Ectodermal cell (in vitro differentiated cells): ENCODE measurements around the gene C17orf78.

ENCODE experiments used
- H3K27ac ChIP-seq: 2 replicates; pipeline ENCODE4 v1.7.0; 2013; ENCODE audit warnings: mild to moderate bottlenecking, low read depth, low read length; ENCODE audit not compliant: insufficient read depth, poor library complexity, severe bottlenecking
- H3K27me3 ChIP-seq: 2 replicates; pipeline ENCODE4 v1.7.0; 2013; ENCODE audit warnings: mild to moderate bottlenecking, low read length; ENCODE audit not compliant: insufficient read depth, control insufficient read depth, poor library complexity, severe bottlenecking
- H3K36me3 ChIP-seq: one replicate; pipeline ENCODE4 v1.7.0; 2013; ENCODE audit warnings: low read length; ENCODE audit not compliant: control insufficient read depth, insufficient read depth
- H3K4me1 ChIP-seq: one replicate; pipeline ENCODE4 v1.7.0; 2013; ENCODE audit warnings: low read length; ENCODE audit not compliant: control insufficient read depth, insufficient read depth
- H3K4me3 ChIP-seq: 2 replicates; pipeline ENCODE4 v1.7.0; 2013; ENCODE audit warnings: low read depth, low read length, control low read depth; ENCODE audit not compliant: insufficient read depth
- H3K9me3 ChIP-seq: 2 replicates; pipeline ENCODE4 v1.7.0; 2013; ENCODE audit warnings: mild to moderate bottlenecking, low read length, moderate library complexity; ENCODE audit not compliant: control insufficient read depth
- WGBS, 2 experiments: methylation state at CpG; one replicate each; pipeline ENCODE4 v1.1.7; 2013; ENCODE audit warnings: missing lambda C conversion rate in 2 of 2; 5-methylcytosine and 5-hydroxymethylcytosine counted together

Gene C17orf78

GRCh38 chr17:37358098-37358829, 17.5 kb upstream of the C17orf78 start:
- H3K4me3 ChIP-seq, result peak overlapping the region; percentile 97
- H3K27ac ChIP-seq, result peak overlapping the region; percentile 95
- WGBS, 2 experiments, result 2 to 3% methylated on average over 21 of the region's 21 CpGs
- H3K27me3 ChIP-seq, result no peaks in the 10 kb centered on the region
- H3K9me3 ChIP-seq, result no peaks in the 10 kb centered on the region
- H3K36me3 ChIP-seq, result peaks cover 3% of the 10 kb centered on the region
- no peaks in the 10 kb centered on the region for H3K4me1 ChIP-seq

- Histone ChIP-seq H3K9me3 (no peaks in the 10 kb centered on the region), H3K4me1 (no peaks in the 10 kb centered on the region), H3K27ac (peak overlapping the region; percentile 95), H3K27me3 (no peaks in the 10 kb centered on the region), H3K36me3 (no peaks in the 10 kb centered on the region), H3K4me3 (peak overlapping the region; percentile 97)
- WGBS, 2 experiments, result 0 to 1% methylated on average over 88 of the region's 88 CpGs
These were observed 16.7 kb upstream of the C17orf78 start for GRCh38 chr17:37358830-37359681.

GRCh38 chr17:37359682-37360188, 16.1 kb upstream of the C17orf78 start:
- Histone ChIP-seq H3K27me3 (no peaks in the 10 kb centered on the region), H3K27ac (peak overlapping the region; percentile 85), H3K36me3 (no peaks in the 10 kb centered on the region), H3K4me1 (no peaks in the 10 kb centered on the region), H3K9me3 (no peaks in the 10 kb centered on the region), H3K4me3 (peak overlapping the region; percentile 21)
- WGBS, 2 experiments, result 42 to 44% methylated on average over 18 of the region's 18 CpGs

- 95 to 96% methylated on average over 3 of the region's 3 CpGs for WGBS, 2 experiments
- no peaks in the 10 kb centered on the region for H3K4me1 ChIP-seq
- no peaks in the 10 kb centered on the region for H3K9me3 ChIP-seq
- H3K4me3 ChIP-seq, result no peak overlapping the region
- no peaks in the 10 kb centered on the region for H3K36me3 ChIP-seq
- H3K27me3 ChIP-seq, result no peaks in the 10 kb centered on the region
- H3K27ac ChIP-seq, result no peak overlapping the region
These were observed 15.2 kb upstream of the C17orf78 start for GRCh38 chr17:37360632-37361031.

- Histone ChIP-seq H3K36me3 (no peaks in the 10 kb centered on the region), H3K27me3 (no peaks in the 10 kb centered on the region), H3K27ac (no peak overlapping the region), H3K4me1 (no peaks in the 10 kb centered on the region), H3K9me3 (no peaks in the 10 kb centered on the region), H3K4me3 (no peak overlapping the region)
- WGBS, 2 experiments, result 87 to 90% methylated on average over 4 of the region's 4 CpGs
These were observed 14.2 kb upstream of the C17orf78 start for GRCh38 chr17:37361543-37361942.

GRCh38 chr17:37365589-37365988, 10.2 kb upstream of the C17orf78 start:
- no peak overlapping the region for H3K4me3 ChIP-seq
- no peaks in the 10 kb centered on the region for H3K4me1 ChIP-seq
- H3K27me3 ChIP-seq, result no peaks in the 10 kb centered on the region
- no peaks in the 10 kb centered on the region for H3K9me3 ChIP-seq
- H3K36me3 ChIP-seq, result no peaks in the 10 kb centered on the region
- 92 to 95% methylated on average over 1 of the region's 1 CpG for WGBS, 2 experiments
- no peak overlapping the region for H3K27ac ChIP-seq

- H3K27ac ChIP-seq, result no peak overlapping the region
- H3K4me1 ChIP-seq, result no peaks in the 10 kb centered on the region
- WGBS, 2 experiments, result 93 to 98% methylated on average over 3 of the region's 3 CpGs
- no peaks in the 10 kb centered on the region for H3K9me3 ChIP-seq
- no peaks in the 10 kb centered on the region for H3K36me3 ChIP-seq
- H3K4me3 ChIP-seq, result no peak overlapping the region
- H3K27me3 ChIP-seq, result no peaks in the 10 kb centered on the region
These were observed 7.2 kb upstream of the C17orf78 start for GRCh38 chr17:37368577-37368976.

GRCh38 chr17:37373530-37374159, 2.1 kb upstream of the C17orf78 start:
- H3K4me3 ChIP-seq, result no peak overlapping the region
- H3K36me3 ChIP-seq, result no peaks in the 10 kb centered on the region
- H3K27ac ChIP-seq, result no peak overlapping the region
- H3K9me3 ChIP-seq, result no peaks in the 10 kb centered on the region
- WGBS, 2 experiments, result 17 to 18% methylated on average over 4 of the region's 4 CpGs
- no peaks in the 10 kb centered on the region for H3K27me3 ChIP-seq
- H3K4me1 ChIP-seq, result no peaks in the 10 kb centered on the region

GRCh38 chr17:37382056-37382455, 6.3 kb downstream of the C17orf78 start:
- H3K27ac ChIP-seq, result no peak overlapping the region
- no peaks in the 10 kb centered on the region for H3K27me3 ChIP-seq
- no peaks in the 10 kb centered on the region for H3K4me1 ChIP-seq
- no peaks in the 10 kb centered on the region for H3K9me3 ChIP-seq
- no peaks in the 10 kb centered on the region for H3K36me3 ChIP-seq
- no peak overlapping the region for H3K4me3 ChIP-seq
- no CpG with 5 or more reads among the region's 1 CpG for WGBS, 2 experiments
